AG04449 (cell line): ENCODE measurements around the gene STIMATE.

Experiments used
- CTCF ChIA-PET: fragments of 350-600 bp; formaldehyde crosslinking; extraction: SDS; loops from one replicate; lab custom pipeline; 2021; ENCODE audit warnings: antibody characterized with exemption; lab: Yijun Ruan, JAX
- POLR2A ChIA-PET: fragments of 400-600, 350-600 bp; formaldehyde crosslinking; extraction: SDS; loops from one replicate; lab custom pipeline; 2020; ENCODE audit warnings: antibody characterized with exemption, inconsistent platforms; lab: Yijun Ruan, JAX
- DNase-seq: peaks from one replicate; pipeline ENCODE4 v3.0.0-alpha.2; 2010; ENCODE audit warnings: low read depth, low spot score
- H3K4me3 ChIP-seq: 2 replicates; pipeline ENCODE4 v1.5.1; 2011; ENCODE audit warnings: low read depth, mild to moderate bottlenecking, control low read depth, low read length
- CTCF ChIP-seq: IDR thresholded peaks from one replicate; pipeline ENCODE4 v1.5.1; 2011; ENCODE audit warnings: mild to moderate bottlenecking, moderate library complexity, low read length, control low read depth, inconsistent platforms; ENCODE audit not compliant: insufficient read depth; ENCODE audit errors: missing control alignments

Gene STIMATE

DNA sequence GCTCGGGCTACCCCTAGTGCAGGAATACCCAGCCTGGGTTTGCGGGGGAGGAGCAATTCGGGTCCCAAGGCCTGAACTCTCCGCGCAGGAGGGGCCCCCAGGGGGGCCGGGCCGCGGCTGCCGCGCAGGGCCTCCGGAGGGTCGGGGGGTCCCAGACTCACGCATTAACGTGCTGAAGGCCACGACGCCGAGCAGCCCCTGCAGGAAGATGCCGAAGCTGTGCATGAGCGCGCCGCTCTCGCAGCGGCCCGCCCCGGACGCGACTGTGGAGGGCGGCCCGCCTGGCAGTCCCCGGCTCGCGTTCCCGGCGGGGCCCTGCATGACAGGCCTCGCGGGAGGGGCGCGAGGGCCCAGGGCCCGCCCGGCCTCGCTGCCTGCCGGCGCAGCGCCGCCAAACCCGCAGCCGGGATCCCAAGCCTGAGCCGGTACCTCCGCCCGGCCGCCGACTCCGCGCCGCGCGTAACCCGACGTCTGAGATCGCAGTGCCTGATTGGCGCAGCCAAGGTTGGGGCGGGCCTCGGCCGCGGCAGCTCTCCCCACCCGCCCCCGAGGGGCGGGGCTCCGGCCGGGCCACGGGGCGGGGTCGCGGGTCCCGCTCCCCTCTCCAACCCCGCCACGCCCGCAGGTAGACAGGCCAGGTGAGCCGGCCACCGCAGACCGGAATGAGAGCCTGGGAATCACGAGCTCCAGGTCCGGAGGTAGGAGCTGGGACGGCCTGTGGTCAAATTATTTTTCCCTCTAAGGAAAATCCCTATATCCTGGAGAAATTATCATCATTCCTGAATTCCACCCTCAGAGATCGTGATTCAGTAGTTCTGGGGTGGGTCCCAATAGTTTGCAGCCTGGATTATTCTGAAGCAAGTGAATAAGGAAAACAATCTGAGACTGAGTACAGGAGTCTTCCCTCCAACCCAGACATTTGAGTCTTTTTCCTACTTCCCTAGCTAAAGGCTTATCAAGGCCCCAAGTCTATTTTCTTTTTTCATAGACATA lies at the start of gene STIMATE:
TSS of gene STIMATE (minus strand) at position 419 of the 993 bp plus-strand sequence. CDS start at position 321, 98 bp downstream.
- no peak for TF ChIP-seq CTCF
- peak within 1 kb of the TSS; percentile 72 for H3K4me3 ChIP-seq
- DNase-seq, result no peak
- ChIA-PET CTCF (interaction anchor here (0.9 to 2.0 kb wide), 5 partner anchors 8 to 174 kb away, joined by 3 to 6 read pairs (median 4); no protein-coding TSS in a partner anchor), POLR2A (no interaction called here)

DNA sequence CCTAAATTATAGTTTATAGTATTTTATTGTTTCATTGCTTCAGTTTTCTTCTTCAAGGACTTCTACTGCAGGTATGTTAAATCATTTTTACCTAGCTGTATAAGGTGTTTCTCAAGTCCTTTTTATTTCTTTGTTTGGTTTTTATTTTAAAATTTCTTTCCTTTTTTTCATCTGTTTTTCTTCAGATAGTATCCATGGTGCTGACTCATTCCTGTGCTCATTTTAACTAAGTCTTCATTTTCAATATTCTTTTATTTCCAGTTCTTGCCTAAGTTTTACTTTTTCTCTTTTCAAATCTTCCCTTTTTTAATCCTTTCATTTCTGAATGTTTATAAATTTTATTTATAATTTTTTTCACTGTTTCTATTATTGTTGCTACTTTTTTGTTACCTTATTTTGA lies 42.3 kb upstream of the STIMATE start:
- ChIA-PET CTCF (interaction anchor here (6.3 kb wide), 1 partner anchor 13 kb away, joined by 35 read pairs; no protein-coding TSS in a partner anchor), POLR2A (no interaction called here)
- no peak for DNase-seq
- H3K4me3 ChIP-seq, result no peak overlapping the region
- no peak for TF ChIP-seq CTCF

- ChIA-PET CTCF (interaction anchor here (0.6 to 6.3 kb wide), 31 partner anchors 9 to 193 kb away, joined by 3 to 35 read pairs (median 5); partner anchors contain the start of gene STIMATE), POLR2A (no interaction called here)
- peak; percentile 7 for DNase-seq
- no peak overlapping the region for H3K4me3 ChIP-seq
- TF ChIP-seq CTCF, result peak; percentile 80
These were observed 37.5 kb upstream of the STIMATE start for GRCh38 chr3:52934630-52935530.

DNA sequence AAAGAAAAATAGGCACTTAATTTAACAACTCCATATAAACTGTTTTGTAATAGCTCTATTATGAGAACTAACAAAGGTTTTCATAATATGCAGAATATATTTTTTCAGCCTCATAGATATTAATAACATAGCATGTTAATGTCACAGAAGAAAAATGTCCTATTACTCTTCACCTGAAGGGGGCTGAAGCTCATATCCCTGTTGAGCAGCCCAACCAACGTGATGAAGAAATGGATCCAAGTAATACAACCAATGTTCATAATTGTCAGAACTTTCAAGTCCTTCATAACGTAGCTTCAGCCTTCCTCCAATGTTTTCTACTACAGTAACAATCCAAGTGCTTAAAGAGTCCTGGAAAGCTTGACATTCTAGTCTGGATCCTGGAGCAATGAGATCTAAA lies 34.5 kb upstream of the STIMATE start:
- H3K4me3 ChIP-seq, result no peak overlapping the region
- no peak for DNase-seq
- ChIA-PET POLR2A (no interaction called here), CTCF (interaction anchor here (1.1 to 2.5 kb wide), 8 partner anchors 11 to 504 kb away, joined by 3 to 11 read pairs (median 4); no protein-coding TSS in a partner anchor)
- no peak for TF ChIP-seq CTCF

DNA sequence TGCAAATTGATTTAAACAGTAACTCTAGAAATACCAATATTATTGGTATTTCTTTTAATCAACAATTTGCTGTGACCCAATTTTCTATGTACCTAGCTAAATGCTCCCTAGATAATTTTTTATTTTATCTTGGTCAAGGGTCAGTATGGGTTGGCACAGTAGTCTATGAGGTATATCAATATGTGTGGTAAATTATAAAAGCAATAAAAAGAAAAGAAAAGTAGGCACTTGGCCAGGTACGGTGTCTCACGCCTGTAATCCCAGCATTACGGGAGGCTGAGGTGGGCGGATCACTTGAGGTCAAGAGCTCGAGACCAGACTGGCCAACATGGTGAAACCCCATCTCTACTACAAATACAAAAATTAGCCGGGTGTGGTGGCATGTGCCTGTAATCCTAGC lies 34.0 kb upstream of the STIMATE start:
- DNase-seq, result no peak
- CTCF ChIA-PET, result interaction anchor here (0.6 to 1.6 kb wide), 10 partner anchors 9 to 503 kb away, joined by 3 to 6 read pairs (median 4); no protein-coding TSS in a partner anchor
- TF ChIP-seq CTCF, result no peak
- no peak overlapping the region for H3K4me3 ChIP-seq
- POLR2A ChIA-PET, result no interaction called here
